VCaP (cell line): Measurements from ENCODE around the gene NFIA.

Experiments
- H3K27ac ChIP-seq: fragments of 450-650 bp; 2 replicates; pipeline ENCODE4 v1.5.1; 2017
- CTCF ChIP-seq: fragments of 450-650 bp; conservative IDR thresholded peaks from 2 replicates; pipeline ENCODE4 v1.5.1; 2017; ENCODE audit warnings: mild to moderate bottlenecking, moderate library complexity

Gene NFIA

GRCh38 chr1:61284248-61284854 is 202.0 kb downstream of the NFIA start:
- H3K27ac ChIP-seq: no peak overlapping the region
- no peak for TF ChIP-seq CTCF

GRCh38 chr1:61284936-61285335 is 202.6 kb downstream of the NFIA start:
- no peak for TF ChIP-seq CTCF
- H3K27ac ChIP-seq: no peak overlapping the region

GRCh38 chr1:61285371-61285885 is 203.1 kb downstream of the NFIA start:
- TF ChIP-seq CTCF: no peak
- H3K27ac ChIP-seq: no peak overlapping the region

GRCh38 chr1:61287014-61287413 is 204.7 kb downstream of the NFIA start:
- TF ChIP-seq CTCF: no peak
- H3K27ac ChIP-seq: no peak overlapping the region

- no peak for TF ChIP-seq CTCF
- H3K27ac ChIP-seq: no peak overlapping the region
Measured at GRCh38 chr1:61287734-61288133, 205.4 kb downstream of the NFIA start.

GRCh38 chr1:61289232-61290098 is 207.1 kb downstream of the NFIA start:
- H3K27ac ChIP-seq: no peak overlapping the region
- TF ChIP-seq CTCF: no peak

GRCh38 chr1:61290525-61290924 is 208.2 kb downstream of the NFIA start:
- TF ChIP-seq CTCF: no peak
- H3K27ac ChIP-seq: no peak overlapping the region
